HG03457 (cell line): ENCODE data around the gene PTPRM.

ENCODE experiments used
- ATAC-seq: cut with Tn5 transposase; IDR thresholded peaks from one replicate; pipeline ENCODE4 v1.9.1; 2021; ENCODE audit warnings: moderate number of reproducible peaks; ENCODE audit not compliant: unreplicated experiment

PTPRM gene

DNA sequence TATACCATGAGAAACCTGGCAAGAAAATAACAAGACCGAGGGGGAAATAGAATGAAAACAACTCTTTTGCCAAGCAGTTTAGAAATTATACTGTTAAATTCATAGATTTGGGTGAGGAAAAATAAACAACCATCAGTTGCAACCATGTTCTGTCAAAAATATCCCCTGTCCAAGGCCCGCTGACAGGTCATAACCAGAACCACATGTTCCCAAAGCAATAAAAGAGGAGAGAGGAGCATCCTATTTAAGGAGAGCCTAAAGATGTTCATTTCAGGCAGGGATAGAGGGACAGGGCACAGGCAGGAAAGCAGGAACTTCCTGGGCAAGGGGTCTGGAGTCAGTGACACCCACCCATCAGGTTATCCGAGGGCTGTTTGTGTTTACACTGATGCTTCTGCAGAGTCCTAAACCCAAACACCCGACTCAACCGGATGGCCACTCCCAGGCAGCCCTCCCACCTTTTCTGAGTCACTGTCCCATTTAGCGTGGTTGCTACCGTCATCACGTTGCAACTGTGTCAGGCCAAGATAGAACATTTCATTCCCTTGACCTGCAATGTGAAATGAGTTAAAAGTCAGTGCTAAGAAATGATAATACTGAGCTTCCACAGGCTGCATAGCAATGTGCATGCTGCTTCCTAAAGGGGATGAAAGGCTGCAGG lies 573.9 kb downstream of the PTPRM start:
- ATAC-seq, result no peak

DNA sequence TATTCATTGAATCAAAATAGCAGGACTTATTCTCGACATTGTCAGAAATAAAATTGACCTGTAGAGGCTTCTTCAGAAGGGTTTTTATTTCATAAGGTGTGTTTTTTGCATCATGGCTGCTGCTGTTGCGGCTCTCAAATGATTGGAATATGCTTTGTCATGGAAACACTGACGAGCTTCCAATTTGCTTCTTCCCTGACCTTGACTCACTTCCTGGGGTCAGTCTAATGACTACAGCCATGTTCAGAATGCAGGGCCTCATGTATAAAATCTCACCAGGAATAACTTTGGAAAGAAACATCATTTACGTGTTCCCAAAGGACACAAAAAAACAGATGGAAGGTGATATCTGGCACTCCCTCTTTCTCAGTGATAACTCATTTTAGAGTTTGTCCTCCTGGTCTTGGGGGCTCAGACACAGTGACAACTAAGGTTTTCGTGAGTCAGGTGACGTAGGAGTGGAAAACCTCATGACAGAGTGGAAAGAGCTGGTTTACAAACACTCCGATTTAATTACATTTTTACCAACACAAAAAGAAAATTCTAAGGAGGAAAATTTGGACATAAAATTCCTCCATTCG lies 575.1 kb downstream of the PTPRM start:
- ATAC-seq, result no peak

DNA sequence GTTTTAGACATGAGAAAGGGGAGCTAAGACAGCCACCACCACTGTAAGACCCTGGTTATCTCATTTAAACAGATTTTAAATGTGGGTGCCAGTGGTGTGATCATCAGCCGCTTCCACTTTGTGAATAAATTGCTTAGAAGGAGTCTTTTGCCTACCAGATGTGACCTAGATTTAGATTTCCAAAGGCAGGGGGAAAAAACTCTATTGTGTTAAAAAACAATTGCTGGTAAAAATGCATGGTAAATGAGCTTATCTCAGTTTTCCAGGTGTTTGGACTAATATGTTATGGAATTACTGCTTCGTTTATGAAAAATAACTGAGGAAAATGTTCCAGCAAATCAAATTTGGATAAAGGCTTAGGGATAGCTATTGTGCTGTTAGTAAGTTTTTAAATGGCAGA lies 575.8 kb downstream of the PTPRM start:
- no peak for ATAC-seq

DNA sequence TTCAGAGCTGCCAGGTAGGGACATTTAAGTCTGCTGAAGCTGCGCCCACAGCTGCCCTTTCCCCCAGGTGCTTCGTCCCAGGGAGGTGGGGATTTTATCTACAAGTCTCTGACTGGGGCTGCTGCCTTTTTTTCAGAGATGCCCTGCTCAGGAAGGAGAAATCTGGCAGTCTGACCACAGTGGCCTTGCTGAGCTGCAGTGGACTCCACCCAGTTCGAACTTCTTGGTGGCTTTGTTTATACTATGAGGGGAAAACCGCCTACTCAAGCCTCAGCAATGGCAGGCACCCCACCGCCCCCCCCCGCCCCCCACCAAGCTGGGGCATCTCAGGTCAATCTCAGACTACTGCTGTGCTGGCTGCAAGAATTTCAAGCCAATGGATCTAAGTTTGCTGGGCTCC lies 584.1 kb downstream of the PTPRM start:
- ATAC-seq, result no peak

DNA sequence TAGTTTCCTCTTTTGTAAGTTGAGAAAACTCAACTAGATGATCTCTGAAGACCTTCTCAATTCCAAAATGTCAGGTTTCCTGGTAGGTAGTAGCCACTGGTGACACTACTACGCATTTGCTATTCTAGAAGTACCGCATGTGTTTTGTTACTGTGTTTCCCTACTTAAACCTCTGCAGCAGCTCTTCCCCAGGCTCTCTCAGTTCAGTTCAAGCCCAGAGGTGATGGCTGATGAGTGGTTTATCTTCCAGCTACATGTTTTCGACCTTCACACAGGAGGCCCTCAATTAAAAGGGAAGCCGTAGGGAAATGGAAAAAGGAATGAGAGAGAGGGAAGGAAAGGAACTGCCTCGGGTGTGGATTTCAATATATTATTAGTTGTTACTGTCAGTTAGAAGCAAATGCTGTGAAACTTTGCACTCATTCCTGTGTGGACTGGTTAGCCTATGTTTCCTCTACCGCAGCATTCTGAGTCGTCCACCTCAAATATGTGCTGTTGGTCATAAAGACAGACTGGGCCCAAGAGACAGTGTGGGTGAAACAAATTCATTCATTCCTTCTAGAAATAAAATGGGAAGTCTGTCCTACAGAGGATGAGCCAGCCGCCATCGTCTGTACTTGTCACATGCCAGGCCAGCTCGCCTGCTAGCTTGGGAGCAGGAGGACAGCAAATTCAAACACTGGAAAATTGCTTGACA lies 586.9 kb downstream of the PTPRM start:
- no peak for ATAC-seq

DNA sequence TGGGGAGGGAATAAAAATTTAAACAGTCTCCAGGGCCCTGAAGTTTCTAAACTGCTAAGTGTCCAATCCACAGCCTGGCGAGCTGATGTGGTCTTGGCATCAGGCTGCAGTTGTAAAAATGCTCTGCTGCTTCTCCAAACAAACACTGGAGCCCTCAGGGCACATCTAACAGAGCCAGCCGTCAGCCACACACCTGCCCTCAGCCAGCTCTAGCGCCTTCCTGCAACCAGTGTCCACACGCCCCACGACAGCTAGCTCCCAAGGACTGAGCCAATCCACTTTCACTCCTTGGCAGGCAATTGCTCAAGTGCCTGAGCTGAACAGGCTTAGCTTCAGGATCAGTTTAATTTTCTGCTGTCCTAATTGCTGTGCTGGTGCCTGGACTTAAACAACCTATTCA lies 595.7 kb downstream of the PTPRM start:
- no peak for ATAC-seq

DNA sequence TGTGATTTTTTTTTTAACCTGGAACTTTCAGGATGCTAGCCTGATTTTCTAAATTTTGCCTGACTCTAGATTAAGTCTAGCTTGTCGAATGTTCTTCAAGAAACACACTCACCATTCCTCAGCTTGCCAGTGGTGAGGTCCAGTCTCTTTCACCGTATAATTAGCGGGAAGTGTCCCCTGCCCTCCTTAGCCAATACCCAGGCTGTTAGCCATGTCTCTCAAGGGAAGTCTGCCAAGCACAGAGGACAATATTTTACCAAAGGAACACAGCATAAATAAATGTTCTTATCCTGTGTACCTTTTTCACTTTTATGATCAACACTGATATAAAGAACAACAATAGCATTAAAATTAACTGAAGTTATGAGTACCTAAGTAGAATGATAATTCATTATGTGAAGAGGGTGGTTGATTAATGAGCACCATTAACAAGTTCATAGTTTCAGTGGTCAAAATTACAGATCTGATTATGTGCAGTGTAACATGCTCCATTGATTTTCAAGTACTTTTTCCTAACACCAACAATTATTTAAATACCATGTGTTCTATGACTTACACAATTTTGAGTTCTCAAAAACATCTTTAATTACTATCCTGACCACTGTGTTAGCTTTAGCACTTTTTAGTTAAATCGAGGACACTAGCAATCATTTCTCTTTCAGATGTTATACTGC lies 596.3 kb downstream of the PTPRM start:
- ATAC-seq, result no peak

DNA sequence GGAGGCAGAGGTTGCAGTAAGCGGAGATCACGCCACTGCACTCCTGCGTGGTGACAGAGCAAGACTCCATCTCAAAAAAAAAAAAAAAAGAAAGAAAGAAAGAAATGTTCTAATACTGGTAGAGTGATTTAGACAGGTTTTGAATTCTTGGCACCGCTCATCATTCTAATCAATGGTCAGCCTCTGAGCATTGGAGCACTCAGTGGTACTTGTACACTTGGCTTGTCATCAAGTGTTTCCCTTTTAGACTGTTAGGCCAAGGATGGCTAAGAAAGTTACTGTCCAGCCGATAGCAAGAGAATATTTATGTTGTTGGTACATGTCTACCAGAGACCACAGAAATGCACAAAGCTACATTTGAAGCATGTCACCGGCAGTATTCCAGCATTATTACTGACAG lies 598.0 kb downstream of the PTPRM start:
- no peak for ATAC-seq

DNA sequence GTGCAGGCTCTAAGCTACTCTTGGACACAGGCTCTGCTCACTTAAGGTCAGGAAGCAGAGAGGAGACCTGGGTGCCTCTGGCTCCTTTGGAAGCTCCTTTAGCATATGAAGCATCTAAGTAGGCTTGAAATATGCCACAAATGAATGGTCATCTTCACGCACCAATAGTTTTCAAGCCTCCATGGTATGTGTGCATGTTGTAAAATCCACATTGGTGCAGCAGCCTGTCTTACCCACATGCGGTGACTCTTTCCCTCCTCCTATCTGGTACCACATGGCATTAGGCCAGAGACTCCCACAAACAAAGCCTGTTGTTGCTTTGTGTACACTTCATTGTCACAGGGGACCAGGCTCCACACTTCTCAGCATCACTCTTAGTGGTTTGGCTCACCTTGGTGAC lies 599.9 kb downstream of the PTPRM start:
- ATAC-seq, result no peak

DNA sequence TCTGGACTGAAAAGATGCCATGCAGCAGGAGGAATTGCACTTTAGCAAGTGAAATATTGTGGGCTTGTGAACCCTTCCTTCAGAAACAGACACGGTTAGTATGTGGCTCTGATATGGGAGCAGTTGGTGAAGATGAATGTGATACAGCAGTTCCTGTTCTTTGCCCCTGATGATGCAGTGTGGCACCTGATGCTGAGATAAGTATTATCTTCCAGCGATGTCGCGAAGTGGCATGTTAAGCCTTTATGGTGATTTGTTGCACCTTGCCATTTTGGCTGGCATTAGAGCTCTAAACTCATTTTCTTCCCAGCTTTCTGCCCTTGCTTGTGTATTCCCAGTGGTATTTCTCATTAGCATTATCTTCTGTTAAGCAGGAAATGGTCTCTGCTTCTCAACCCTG lies 600.6 kb downstream of the PTPRM start:
- ATAC-seq, result no peak

DNA sequence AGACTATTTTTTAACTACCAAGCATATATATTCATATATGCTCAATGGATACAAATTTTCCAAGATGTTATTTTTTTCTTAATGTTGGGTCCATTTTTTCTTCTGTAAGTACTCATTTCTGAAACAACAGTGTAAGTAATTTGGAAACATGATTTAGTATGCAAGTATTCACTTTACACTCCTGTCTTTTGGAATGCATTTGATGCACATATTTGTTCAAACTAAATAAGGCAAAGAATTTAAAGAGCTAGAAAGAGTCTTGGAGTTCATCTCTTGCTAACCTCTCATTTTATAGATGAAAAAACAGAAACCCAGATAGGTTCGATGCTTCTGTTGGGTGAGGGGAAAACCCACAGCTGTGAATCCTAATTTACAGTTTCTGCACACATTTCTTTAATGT lies 602.6 kb downstream of the PTPRM start:
- ATAC-seq, result no peak

DNA sequence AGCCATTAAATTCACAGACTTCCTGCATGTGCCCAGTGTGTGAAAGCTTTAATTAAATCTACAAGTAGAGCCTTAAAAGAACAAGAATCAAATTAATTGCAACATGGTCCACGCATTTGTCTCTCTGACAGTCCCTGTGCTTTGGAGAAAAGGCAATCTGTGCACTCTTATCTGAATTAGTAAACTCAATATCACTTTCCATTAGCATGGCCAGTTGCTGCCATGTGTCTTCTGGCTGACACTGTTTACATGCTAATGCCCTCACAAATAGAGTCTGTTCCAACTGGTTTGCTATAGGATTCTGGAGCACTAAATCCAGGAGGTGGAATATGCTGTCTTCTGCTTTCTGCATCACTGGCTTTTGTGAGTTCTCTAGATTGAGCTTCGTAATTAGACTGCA lies 607.7 kb downstream of the PTPRM start:
- ATAC-seq, result no peak

DNA sequence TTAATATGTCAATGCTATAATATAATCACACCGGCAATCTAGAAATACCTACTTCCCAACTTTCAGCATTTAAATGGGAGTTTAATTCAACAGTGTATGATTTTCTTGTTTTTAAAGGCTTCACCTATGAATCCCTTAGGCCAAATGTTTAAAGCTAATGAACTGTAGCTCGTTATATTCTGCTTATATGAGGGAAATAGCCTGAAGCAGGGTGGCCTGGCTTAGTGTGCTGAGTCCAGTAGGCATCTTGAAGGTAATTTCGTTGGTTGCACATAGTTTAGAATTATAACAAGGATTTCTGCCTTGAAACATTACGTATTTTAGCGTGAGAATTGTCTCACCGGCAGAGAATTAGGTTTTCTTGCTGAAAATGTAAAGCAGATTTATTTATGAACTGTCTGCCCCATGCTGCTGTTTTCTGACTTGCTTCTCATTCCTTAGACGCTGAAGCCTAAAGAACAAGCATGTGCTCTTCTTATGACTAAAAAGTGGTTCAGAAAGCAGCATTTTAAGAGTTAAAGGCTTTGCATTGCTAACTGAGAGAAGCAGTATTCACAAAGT lies 608.5 kb downstream of the PTPRM start:
- no peak for ATAC-seq

DNA sequence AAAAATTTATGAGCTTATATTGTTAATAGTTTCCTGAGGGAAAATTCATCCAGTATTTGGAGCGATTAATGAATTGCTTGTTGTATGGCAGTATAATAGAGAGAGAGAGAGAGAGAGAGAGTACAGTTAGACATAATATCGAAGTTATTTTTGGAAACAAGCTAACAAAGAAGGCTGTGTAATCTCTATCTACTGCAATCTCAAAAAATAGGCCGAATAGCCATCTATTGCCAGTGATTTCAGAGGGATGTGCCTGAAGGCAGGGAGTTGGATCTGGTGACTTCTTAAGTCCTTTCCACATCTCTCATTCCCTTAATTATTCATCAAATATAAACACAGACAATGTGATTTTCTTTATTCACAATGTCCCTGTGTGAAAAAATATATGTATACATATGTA lies 609.0 kb downstream of the PTPRM start:
- no peak for ATAC-seq

DNA sequence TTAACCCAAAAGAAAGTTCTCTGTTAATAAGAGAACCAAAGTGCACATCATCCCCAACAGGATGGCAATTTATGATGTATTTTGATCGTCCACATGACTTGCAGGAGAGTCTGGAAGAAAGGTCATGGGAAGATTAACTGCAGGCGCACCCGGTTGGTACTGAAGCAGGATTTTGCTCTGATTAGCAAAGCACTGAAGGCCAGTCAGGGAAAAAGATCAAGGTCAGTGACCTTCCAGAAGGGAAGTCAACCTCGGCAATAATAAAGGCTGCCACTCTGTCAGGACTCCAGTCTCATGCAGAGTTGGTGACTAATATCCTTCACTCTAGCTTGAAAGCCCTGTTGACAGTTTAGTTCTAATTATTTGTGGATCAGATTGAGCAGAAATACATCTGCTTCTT lies 609.4 kb downstream of the PTPRM start:
- ATAC-seq, result no peak

DNA sequence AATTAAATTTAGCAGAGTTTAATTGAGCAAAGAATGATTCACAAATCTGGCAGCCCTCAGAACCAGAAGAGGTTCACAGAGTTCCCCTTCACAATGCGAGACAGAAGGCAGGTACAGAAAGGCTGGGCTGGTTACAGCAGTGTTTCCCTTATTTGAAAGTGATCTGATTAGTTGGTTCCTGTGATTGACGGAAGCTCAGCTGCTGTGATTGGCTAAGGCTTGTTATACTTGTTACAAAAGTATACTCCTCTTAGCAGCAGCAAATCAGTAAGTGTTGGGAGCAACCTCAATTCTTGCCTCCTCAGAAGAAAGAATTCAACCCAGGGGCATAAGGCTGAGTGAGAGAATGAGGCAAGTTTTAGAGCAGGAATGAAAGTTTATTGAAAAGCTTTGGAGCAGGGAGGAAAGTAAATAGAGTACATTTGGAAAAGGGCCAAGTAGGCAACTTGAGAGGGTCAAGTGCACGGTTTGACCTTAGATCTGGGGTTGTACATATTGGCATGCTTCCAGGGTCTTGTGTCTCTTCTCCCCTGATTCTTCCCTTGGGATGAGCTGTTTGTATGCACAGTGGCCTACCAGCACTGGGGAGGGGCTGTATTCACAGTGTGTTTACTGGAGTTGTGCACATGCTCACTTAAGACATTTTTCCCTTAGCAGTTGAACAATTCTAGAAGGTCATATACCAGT lies 610.4 kb downstream of the PTPRM start:
- no peak for ATAC-seq

DNA sequence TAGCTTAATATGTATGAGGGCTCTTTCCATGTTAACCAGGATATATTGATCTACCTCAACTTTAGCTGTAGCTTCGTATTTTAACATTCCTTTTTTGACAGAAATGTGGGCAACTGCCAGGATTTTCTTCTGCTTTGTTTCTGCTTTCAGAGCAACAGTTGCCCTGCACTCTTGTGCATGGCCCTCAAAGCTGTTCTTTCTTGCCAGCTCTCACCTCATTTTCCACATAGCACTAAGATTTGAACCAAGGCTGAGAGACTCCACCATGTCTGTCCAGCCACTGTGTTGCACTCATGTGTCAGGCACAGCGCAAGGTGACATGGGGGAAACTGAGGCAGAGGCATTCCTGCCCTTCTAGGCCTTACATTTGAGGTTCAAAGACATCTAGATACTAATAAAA lies 619.3 kb downstream of the PTPRM start:
- no peak for ATAC-seq

DNA sequence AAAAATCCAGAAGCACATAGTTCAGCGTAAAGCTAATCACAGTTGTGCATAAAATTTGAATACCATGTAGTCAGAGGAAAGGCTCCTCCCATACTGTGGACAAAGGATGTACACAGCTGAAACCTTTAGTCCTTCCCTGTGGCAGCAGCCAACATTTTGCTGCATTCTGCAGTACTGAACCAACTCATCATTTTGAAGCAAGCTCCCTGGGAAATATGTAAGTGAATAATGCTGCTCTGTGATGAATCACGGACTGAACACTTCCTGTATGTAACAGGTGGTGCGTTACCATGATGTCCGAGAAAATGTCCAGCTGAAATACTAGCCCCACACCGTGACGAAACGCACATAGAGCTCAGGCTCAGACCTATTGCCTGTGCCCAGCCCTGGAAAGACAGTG lies 621.1 kb downstream of the PTPRM start:
- no peak for ATAC-seq

DNA sequence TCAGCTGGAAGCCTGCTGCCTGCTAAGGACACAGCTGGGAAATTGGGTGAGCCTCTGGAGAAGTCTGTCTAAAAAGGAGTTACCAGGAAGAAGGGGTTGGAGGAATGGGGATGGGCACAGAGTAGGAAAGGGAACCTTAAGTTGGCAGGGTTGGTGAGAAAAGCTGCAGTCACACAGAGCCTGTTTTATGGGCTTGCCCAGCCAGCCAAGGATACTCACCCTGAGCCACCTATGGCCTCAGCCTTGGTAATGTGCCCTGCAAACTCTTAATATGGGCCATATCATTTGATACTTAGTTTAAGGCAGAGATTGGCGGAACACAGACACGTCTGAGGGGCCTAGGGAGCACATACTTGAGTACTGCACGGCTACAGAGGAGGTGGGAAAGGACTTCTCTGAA lies 623.9 kb downstream of the PTPRM start:
- ATAC-seq, result no peak

DNA sequence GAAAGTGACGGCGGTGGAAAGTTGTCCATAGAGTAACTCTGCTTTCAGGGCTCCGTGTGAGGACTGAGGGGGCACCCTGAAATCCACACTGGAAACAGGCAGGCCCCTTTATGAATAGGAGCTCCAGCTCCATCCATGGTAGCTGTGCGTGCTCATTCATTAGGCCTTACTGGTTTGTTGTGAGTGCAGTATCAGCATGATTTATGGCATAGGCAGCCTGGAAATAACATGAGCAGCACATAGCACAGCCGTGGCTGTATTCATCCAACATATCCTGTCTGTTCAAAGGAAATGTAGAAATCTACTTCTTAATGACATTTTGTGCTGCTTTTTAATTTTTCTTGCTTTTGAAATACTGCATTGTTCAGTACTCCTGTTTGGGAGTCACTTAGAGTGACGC lies 627.3 kb downstream of the PTPRM start:
- no peak for ATAC-seq

DNA sequence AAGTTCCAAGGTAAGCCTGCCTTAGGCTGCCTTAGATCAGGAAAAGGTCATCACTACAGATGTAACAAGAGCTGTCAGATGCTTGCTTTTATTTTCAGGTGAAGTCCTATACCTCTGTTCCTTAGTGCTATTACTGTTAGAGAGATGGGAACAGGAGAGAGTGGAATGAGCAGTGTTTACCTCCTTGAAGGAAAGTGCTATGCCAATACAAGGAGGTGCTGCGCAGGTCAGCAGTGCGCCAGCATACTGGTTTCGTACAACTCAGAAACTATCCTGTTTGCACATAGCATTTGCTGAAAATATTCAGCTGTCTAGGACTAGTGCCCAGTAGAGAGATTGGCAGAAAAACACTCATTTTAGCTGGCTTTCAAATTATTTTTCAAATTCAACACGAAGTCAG lies 629.1 kb downstream of the PTPRM start:
- no peak for ATAC-seq
